GM11168 (cell line): ENCODE data around the gene INTS6.
"Not testable (repeated sequence)": the region's sequence is repeated elsewhere in the genome, so short reads cannot be mapped to it uniquely, and the experiment has no call there.

ENCODE experiments used
- in situ Hi-C: fragments of 300-500 bp; cut with MboI; formaldehyde crosslinking; loops from one replicate; pipeline ENCODE4 v1.12.0; 2022; ENCODE audit warnings: low sequenced_read_pairs; ENCODE audit not compliant: unreplicated experiment

The INTS6 gene

GRCh38 chr13:51417716-51418115 lies 35.1 kb downstream of the INTS6 start:
- in situ Hi-C loops, result no loop called here

DNA sequence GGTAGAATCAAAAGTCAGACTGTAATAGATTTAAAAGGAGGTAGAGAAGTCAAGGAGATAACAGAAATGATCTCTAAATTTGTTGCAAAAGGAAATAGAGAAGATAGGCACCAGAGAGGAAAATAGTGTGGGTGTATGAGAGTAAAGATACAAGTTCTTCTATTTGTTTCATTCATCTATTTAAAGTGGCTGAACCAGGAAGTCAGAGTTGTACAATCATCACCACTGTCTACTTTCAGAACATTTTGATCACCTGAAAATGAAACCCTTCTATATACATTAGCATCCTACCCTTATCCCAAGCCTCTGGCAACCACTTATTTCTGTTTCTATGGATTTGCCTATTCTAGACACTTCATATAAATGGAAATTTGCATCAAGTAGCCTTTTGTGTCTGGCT lies 36.7 kb downstream of the INTS6 start:
- in situ Hi-C loops, result no loop called here

DNA sequence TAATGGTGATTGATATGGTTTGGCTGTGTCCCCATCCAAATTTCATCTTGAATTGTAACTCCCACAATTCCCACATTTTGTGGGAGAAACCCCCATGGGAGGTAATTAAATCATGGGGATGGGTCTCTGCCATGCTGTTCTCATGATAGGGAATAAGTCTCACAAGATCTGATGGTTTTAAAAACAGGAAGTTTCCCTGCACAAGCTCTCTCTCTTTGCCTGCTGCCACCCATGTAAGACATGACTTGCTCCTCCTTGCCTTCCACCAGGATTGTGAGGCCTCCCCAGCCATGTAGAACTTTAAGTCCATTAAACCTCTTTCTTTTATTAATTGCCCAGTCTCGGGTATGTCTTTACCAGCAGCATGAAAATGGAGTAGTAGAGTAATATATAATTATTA lies 37.5 kb downstream of the INTS6 start:
- in situ Hi-C loops, result not testable (repeated sequence)

GRCh38 chr13:51412431-51412830 lies 40.4 kb downstream of the INTS6 start:
- in situ Hi-C loops, result no loop called here

DNA sequence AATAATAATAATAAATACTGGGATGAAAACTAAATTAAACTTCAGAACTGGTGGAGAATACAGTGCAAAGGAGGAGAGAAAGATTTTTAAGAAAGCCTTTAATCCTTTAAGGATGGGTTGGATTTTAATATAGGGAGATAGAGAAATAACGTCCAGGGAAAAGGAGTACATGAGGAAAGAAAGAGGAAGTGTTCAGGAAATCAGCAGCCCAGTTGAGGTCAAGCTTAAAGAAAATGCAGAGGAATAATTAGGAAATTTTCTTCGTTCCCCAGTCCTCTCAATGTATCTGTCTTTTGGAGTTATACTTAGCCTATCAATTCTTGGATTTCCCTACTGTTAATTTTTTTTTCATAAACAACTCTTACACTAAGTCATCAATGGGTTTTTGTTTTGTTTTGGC lies 47.7 kb downstream of the INTS6 start:
- in situ Hi-C loops, result no loop called here

DNA sequence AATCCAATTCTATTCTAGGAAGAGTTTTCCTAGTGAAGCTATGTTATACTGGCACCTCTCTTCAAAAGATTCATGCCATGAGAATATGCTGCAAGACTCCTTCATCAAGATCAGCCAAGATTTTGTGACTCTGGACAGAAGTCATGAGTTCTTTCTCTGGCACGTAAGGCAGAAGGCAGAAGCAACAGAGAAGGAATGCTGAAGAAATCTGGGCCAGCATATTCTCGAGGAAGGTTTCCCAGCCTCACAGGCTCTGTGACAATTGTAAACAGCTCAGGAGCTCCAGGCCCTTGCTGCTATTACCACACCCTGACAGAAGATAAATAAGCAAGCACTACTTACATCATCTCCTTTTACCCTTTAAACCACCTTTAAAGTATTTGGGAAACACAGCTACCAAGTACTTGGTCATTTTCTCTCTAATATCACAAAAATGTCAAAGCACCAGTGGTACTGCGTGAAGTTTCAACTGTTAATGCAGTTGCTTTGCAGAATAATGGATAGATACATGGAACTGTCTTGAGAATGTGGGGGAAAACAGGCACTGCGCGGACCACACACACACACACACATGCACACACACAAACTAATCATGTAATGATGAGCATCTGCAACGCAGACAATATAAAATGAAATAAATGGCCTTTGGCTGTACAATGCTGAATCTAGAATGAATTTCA lies 55.4 kb downstream of the INTS6 start:
- in situ Hi-C loops, result no loop called here

GRCh38 chr13:51396352-51396751 lies 56.5 kb downstream of the INTS6 start:
- in situ Hi-C loops, result no loop called here

- in situ Hi-C loops, result no loop called here
These were observed 58.1 kb downstream of the INTS6 start for GRCh38 chr13:51394724-51395123.

DNA sequence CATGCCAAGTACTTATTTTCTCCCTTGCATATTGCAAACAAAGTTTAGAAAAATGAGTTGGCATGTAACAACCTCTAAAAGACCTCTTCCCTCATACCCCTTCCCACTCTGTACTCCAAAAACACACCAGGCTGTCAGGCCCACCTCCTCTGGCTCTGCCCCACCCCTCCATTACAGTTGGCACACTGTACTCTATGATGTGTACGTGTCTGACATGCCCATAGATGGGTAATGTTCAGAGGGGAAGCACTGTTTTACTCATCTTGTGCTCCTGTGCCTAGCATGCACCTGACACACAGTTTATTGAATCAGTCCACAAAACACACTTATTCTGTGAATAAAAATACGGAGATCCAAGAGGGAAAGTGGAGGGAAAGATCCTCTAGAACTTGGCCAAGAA lies 67.7 kb downstream of the INTS6 start:
- in situ Hi-C loops, result no loop called here

DNA sequence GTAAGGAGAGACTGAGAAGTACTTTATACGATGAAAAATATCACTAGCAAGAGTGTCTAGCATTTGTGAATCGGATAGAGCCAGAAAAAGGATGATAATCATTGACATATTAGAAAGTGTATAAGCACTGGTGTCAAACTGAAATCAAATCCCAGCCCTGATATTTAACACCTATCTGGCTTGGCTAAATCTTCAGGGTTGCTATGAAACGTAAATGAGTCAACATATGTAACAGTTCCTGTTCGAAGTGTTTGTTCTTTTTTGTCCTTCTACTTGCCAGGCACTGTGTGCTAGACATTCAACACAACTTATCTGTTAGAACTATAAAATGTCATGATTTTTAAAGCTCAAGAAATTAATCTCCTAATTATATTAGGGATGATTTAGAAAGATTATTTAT lies 72.6 kb downstream of the INTS6 start:
- in situ Hi-C loops, result no loop called here

- in situ Hi-C loops, result no loop called here
These were observed 79.4 kb downstream of the INTS6 start for GRCh38 chr13:51373451-51373850.

- in situ Hi-C loops, result no loop called here
These were observed 81.0 kb downstream of the INTS6 start for GRCh38 chr13:51371768-51372399.

GRCh38 chr13:51370811-51371210 lies 82.0 kb downstream of the INTS6 start:
- in situ Hi-C loops, result no loop called here

- in situ Hi-C loops, result no loop called here
These were observed 82.7 kb downstream of the INTS6 start for GRCh38 chr13:51370116-51370515.

DNA sequence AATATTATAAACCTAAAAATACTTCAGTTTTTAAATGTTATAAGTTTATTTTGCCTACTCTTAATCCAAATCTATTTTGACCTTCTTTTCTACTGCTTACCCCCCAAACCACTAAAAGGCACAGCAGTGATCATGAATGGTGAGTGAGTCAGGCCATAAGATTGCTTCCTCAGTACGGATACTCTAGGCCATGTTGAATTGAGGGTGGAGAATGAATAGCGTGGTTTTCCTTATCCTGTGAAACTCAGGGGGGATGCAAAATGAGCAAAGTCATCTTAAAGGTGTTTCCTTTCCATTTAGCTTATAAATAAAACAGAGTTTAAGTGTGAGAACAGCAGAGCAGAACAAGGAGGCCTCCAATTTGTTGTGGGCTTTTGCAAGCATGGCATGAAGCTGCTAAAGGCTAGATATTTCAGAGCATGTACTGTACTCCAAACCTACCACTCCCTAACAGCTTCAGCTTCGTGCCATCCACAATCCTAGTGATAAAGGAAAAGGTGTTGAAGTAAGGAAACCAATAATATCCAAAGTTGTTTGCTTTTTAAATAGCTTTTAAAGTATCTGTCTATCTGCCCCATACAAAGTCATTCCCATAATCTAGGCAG lies 88.3 kb downstream of the INTS6 start:
- in situ Hi-C loops, result no loop called here

- in situ Hi-C loops, result no loop called here
These were observed 89.2 kb downstream of the INTS6 start for GRCh38 chr13:51363625-51364024.

DNA sequence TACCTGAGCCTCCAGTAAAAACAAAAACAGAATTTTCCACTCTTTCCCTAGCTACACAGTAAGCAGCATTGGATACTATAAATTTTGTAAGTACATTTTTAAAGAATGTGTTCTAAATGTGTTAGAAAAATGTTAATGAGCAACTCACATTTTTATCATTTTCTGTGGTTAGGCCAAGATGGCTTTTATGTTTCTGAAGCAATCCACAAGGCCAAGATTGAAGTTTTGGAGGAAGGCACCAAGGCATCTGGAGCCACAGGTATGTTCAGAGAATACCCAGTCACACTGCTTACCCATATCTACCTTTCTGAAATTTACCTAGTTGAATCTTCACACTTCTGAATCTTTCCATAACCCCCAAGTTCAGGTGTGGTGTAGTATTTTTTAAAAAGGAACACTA lies 91.7 kb downstream of the INTS6 start:
- in situ Hi-C loops, result no loop called here

- in situ Hi-C loops, result no loop called here
These were observed 92.3 kb downstream of the INTS6 start for GRCh38 chr13:51360489-51360888.

DNA sequence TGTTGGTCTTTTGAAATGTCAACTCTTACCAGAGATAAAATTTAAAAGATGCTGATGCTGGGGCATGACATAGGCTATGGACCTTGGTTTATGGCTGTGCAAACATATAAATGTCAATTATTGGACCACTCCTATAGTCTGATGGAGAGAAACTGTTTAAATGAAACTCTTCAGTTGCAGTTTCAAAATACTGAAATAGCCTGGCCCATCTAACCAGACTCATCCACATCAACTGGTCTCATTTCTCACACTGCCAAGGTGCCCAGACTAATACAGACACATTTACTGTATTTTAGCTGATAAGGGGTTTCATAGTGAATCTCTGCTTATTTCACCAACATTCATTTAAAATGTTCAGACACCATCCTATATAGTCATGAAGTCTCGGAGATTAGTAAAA lies 93.5 kb downstream of the INTS6 start:
- in situ Hi-C loops, result no loop called here

GRCh38 chr13:51357928-51358595 lies 94.8 kb downstream of the INTS6 start:
- in situ Hi-C loops, result no loop called here

DNA sequence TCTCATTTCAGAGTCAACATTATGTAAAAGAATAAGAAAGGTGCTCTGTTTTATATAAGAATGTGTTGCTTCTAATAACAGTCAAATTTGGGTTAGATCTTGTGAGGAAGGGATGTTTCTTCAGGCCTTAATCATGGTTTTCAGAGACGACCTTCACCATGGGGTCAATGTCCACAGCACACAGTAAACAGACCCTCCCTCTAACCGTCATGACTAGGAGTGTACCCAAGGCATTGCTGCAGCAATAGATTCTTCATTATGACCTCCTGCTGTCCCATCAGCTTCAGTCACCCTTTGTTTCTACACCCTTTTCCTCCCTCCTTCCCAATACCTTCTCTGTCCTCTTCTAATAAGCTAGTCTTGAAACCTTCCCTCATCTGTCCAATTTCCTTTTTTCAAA lies 97.6 kb downstream of the INTS6 start:
- in situ Hi-C loops, result no loop called here
